ENCODE data around the gene BCL2L1.
"Not testable (repeated sequence)": the region's sequence is repeated elsewhere in the genome, so short reads cannot be mapped to it uniquely, and the experiment has no call there.

BCL2L1 gene

GRCh38 chr20:31638816-31639215 lies 83.9 kb downstream of the BCL2L1 start:
- no peak for TF ChIP-seq CTCF (conservative IDR thresholded peaks at IDR 0.05; ENCODE audit: low read depth, low read length)
- no peak overlapping the region for H3K4me3 ChIP-seq (ENCODE audit: low read length)
- no peak for DNase-seq (ENCODE audit: low read depth)

- TF ChIP-seq CTCF (conservative IDR thresholded peaks at IDR 0.05; ENCODE audit: low read depth, low read length) = no peak
- no peak overlapping the region for H3K4me3 ChIP-seq (ENCODE audit: low read length)
- DNase-seq (ENCODE audit: low read depth) = no peak
These were observed 84.4 kb downstream of the BCL2L1 start for GRCh38 chr20:31638317-31638716.

- H3K4me3 ChIP-seq (ENCODE audit: low read length) = no peak within 1 kb of the TSS
- TF ChIP-seq CTCF (conservative IDR thresholded peaks at IDR 0.05; ENCODE audit: low read depth, low read length) = no peak
- DNase-seq (ENCODE audit: low read depth) = no peak
These were observed 85.0 kb downstream of the BCL2L1 start, which contains the start of gene COX4I2 for GRCh38 chr20:31637660-31638059. COX4I2 (plus strand) TSS chr20:31637912; CDS start chr20:31639018, 1,106 bp downstream.

DNA sequence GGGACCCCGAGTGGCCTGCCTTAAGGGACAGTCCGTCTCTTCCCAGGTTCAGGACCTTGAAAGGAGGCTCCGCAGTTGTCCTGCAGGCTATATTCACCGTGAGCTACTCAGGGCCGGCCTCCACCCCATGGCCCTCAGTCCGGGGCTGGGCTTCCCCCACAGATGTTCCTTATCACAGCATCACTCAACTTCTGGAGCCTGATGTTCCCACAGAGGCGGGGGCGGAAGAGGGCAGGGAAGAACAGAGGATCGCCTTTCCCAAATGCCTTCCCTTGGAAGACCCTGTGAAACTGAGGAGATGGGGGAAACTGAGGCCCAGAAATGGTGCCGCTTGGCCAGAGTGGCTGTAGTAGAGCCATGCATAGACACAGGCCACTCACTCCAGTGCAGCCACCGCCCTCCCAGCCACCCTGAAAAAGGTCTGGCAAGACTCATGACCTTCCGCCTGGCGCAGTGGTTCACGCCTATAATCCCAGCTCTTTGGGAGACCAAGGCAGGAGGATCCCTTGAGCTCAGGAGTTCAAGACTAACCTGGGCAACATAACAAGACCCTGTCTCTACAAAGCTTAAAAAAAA lies 89.2 kb downstream of the BCL2L1 start:
- DNase-seq (ENCODE audit: low read depth) = no peak
- no peak for TF ChIP-seq CTCF (conservative IDR thresholded peaks at IDR 0.05; ENCODE audit: low read depth, low read length)
- no peak overlapping the region for H3K4me3 ChIP-seq (ENCODE audit: low read length)

GRCh38 chr20:31632548-31633338 lies 89.9 kb downstream of the BCL2L1 start:
- TF ChIP-seq CTCF (conservative IDR thresholded peaks at IDR 0.05; ENCODE audit: low read depth, low read length) = no peak
- no peak for DNase-seq (ENCODE audit: low read depth)
- H3K4me3 ChIP-seq (ENCODE audit: low read length) = no peak overlapping the region

- H3K4me3 ChIP-seq (ENCODE audit: low read length) = no peak overlapping the region
- no peak for DNase-seq (ENCODE audit: low read depth)
- TF ChIP-seq CTCF (conservative IDR thresholded peaks at IDR 0.05; ENCODE audit: low read depth, low read length) = no peak
These were observed 92.4 kb downstream of the BCL2L1 start for GRCh38 chr20:31630187-31630790.

DNA sequence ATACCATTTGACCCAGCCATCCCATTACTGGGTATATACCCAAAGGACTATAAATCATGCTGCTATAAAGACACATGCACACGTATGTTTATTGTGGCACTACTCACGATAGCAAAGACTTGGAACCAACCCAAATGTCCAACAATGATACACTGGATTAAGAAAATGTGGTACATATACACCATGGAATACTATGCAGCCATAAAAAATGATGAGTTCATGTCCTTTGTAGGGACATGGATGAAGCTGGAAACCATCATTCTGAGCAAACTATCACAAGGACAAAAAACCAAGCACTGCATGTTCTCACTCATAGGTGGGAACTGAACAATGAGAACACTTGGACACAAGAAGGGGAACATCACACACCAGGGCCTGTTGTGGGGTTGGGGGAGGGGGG lies 94.6 kb downstream of the BCL2L1 start:
- DNase-seq (ENCODE audit: low read depth); H3K4me3 ChIP-seq (ENCODE audit: low read length): not testable (repeated sequence)

GRCh38 chr20:31626534-31626933 lies 96.1 kb downstream of the BCL2L1 start:
- DNase-seq (ENCODE audit: low read depth) = not testable (repeated sequence)

DNA sequence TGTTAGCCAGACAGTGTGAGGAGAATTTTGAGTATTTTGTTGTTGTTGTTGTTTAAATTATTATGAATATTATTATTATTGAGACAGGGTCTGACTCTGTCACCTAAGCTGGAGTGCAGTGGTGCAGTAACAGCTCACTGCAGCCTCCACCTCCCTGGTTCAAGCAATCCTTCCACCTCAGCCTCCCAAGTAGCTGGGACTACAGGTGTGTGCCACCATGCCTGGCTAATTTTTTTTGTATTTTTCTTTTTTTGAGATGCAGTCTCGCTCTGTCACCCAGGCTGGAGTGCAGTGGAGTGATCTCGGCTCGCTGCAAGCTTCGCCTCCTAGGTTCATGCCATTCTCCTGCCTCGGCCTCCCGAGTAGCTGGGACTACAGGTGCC lies 99.6 kb downstream of the BCL2L1 start:
- not testable (repeated sequence) for DNase-seq (ENCODE audit: low read depth); H3K4me3 ChIP-seq (ENCODE audit: low read length)

More at GRCh38 chr20:31626534-31626933, 96.1 kb downstream of the BCL2L1 start:
- not testable (repeated sequence) for H3K4me3 ChIP-seq (ENCODE audit: low read length)

Measured in retinal pigment epithelial cell (primary cell).